ENCODE results near the gene PDZD2. TPM values are rescaled to one million over a fixed set of nuclear protein-coding genes. Genes with fewer than 3 reads are reported as not detected.

Gene PDZD2
- total RNA-seq, 2 donors from 2014 or later: 4.5 to 15.7 TPM

DNA sequence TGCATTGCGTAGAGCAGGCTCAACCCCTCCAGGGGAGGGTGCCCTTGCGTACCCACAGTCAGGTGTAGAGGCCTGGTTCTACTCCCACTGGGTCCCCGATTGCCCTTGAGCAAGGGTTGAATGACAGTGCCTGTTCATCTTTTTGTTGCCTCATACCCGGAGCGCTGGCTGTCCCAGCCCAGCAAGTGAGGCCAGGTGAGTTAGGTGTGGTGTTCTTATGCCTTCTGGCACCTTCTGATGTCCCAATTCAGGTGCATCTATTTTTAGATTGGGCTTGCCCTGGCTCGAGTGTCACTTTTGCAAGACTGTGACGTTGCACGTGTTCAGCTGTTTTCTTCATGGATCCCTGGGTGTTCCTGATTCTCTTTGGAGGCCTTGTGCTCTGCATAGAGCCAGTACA is 277.4 kb downstream of the PDZD2 start:
- H3K36me3 ChIP-seq: no peaks in the 10 kb centered on the region
- no peaks in the 10 kb centered on the region for H3K27me3 ChIP-seq (replicated peaks; ENCODE audit: insufficient read depth)
- H3K9me3 ChIP-seq: no peaks in the 10 kb centered on the region
- DNase-seq (ENCODE audit: low spot score): no peak
- H3K4me1 ChIP-seq (ENCODE audit: control insufficient read depth in 1 of 2, low read depth in 2 of 2): no peaks in the 10 kb centered on the region
- no peak overlapping the region for H3K27ac ChIP-seq
- TF ChIP-seq, protein P1, sequence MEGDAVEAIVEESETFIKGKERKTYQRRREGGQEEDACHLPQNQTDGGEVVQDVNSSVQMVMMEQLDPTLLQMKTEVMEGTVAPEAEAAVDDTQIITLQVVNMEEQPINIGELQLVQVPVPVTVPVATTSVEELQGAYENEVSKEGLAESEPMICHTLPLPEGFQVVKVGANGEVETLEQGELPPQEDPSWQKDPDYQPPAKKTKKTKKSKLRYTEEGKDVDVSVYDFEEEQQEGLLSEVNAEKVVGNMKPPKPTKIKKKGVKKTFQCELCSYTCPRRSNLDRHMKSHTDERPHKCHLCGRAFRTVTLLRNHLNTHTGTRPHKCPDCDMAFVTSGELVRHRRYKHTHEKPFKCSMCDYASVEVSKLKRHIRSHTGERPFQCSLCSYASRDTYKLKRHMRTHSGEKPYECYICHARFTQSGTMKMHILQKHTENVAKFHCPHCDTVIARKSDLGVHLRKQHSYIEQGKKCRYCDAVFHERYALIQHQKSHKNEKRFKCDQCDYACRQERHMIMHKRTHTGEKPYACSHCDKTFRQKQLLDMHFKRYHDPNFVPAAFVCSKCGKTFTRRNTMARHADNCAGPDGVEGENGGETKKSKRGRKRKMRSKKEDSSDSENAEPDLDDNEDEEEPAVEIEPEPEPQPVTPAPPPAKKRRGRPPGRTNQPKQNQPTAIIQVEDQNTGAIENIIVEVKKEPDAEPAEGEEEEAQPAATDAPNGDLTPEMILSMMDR (IDR thresholded peaks at IDR 0.05): no peak
- ATAC-seq (ENCODE audit: insufficient number of reproducible peaks, low FRiP score, low read depth): no peak
- H3K4me3 ChIP-seq: no peak overlapping the region

DNA sequence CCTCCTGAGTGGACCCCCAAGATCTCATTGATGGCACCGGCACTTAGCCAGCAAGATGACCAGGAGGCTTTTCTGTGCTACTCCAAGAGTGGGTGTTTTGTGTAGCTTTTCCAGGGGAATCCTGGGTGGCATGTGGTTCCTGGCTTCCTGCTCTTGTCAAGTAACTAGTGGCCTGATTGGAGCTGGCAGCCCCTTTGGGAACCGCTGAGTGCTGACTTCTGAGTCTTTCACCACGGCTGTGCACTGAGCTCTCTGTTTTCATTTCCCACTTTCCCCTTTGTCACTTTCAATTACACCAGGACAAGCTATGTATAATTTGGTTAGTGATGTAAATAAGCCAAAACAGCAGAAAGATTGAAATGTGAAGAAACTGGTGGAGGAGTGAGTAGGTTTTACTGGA is 279.8 kb downstream of the PDZD2 start:
- no peak overlapping the region for H3K27ac ChIP-seq
- ATAC-seq (ENCODE audit: insufficient number of reproducible peaks, low FRiP score, low read depth): no peak
- no peaks in the 10 kb centered on the region for H3K4me1 ChIP-seq (ENCODE audit: control insufficient read depth in 1 of 2, low read depth in 2 of 2)
- no peaks in the 10 kb centered on the region for H3K9me3 ChIP-seq
- TF ChIP-seq, protein P1 (IDR thresholded peaks at IDR 0.05): no peak
- H3K36me3 ChIP-seq: no peaks in the 10 kb centered on the region
- H3K4me3 ChIP-seq: no peak overlapping the region
- no peak for DNase-seq (ENCODE audit: low spot score)
- H3K27me3 ChIP-seq (replicated peaks; ENCODE audit: insufficient read depth): no peaks in the 10 kb centered on the region

DNA sequence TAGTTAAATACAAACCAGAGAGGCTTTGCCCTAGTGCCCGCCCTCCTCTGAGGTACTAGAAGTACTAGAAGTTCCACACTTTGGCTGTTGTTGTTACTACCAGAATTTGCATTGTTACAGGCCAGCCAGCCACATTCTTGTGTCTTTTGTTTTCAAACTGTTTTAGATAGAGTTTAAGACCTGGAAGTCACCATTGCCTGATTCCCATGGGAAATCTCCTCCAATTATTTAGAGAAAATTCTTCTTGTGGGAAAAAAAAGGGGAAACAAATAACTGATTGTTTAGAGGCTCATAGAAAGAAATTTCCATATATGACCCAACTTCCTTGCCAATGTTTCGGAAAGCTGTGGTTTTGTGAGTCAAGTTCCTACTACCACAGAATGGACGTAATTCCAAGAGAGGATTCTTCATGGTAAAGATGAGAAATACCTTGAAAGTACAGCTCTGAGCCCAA is 282.9 kb downstream of the PDZD2 start:
- ATAC-seq (ENCODE audit: insufficient number of reproducible peaks, low FRiP score, low read depth) (no peak), DNase-seq (ENCODE audit: low spot score) (no peak)
- TF ChIP-seq, protein P1 (IDR thresholded peaks at IDR 0.05): no peak
- Histone ChIP-seq H3K4me1 (ENCODE audit: control insufficient read depth in 1 of 2, low read depth in 2 of 2) (no peaks in the 10 kb centered on the region), H3K9me3 (no peaks in the 10 kb centered on the region), H3K27me3 (replicated peaks; ENCODE audit: insufficient read depth) (no peaks in the 10 kb centered on the region), H3K36me3 (no peaks in the 10 kb centered on the region), H3K27ac (no peak overlapping the region), H3K4me3 (no peak overlapping the region)

DNA sequence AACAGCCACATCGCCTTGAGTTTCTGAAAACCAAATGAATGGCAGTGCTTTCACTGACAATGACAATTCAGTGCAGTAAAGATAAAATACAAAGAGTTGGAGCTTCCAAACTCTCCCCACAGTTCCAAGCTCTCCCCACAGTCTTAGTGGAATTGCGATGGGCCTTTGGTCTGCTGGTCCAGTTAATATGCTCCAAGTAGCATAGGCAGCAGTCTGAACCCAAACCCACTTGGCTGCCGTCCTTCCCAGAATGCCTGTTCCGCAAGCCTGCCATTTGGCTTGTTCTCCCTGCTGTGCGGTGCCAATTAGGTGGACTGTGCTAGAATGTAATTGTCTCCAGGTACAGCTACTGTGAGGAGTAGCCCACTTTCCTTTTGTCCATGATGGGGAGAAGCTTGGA is 285.1 kb downstream of the PDZD2 start:
- ATAC-seq (ENCODE audit: insufficient number of reproducible peaks, low FRiP score, low read depth) (no peak), DNase-seq (ENCODE audit: low spot score) (no peak)
- no peaks in the 10 kb centered on the region for H3K27me3 ChIP-seq (replicated peaks; ENCODE audit: insufficient read depth)
- no peaks in the 10 kb centered on the region for H3K9me3 ChIP-seq
- H3K36me3 ChIP-seq: no peaks in the 10 kb centered on the region
- TF ChIP-seq, protein P1 (IDR thresholded peaks at IDR 0.05): no peak
- H3K4me3 ChIP-seq: no peak overlapping the region
- no peaks in the 10 kb centered on the region for H3K4me1 ChIP-seq (ENCODE audit: control insufficient read depth in 1 of 2, low read depth in 2 of 2)
- H3K27ac ChIP-seq: no peak overlapping the region

DNA sequence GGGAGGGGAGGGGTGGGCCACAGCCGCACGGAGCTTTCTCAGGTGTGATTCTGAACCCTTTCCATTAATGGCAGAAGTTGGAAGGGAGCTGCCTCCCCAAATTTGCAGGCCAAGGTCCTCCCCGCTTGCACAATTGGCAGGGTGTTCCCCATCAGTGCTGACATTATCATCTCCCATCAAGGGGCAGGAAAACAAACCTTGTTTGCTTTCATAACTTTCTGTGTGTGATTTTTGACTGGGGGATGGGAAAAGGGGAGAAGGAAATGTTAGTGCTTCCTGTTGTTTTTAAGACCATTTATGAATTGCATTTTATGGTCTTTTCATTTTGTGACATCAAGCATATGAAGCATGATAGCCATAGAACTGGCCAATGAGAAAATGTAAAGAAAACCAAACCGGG is 292.9 kb downstream of the PDZD2 start:
- DNase-seq (ENCODE audit: low spot score) (no peak), ATAC-seq (ENCODE audit: insufficient number of reproducible peaks, low FRiP score, low read depth) (no peak)
- no peaks in the 10 kb centered on the region for H3K4me1 ChIP-seq (ENCODE audit: control insufficient read depth in 1 of 2, low read depth in 2 of 2)
- H3K27me3 ChIP-seq (replicated peaks; ENCODE audit: insufficient read depth): no peaks in the 10 kb centered on the region
- H3K27ac ChIP-seq: no peak overlapping the region
- no peak overlapping the region for H3K4me3 ChIP-seq
- no peaks in the 10 kb centered on the region for H3K36me3 ChIP-seq
- TF ChIP-seq, protein P1 (IDR thresholded peaks at IDR 0.05): no peak
- H3K9me3 ChIP-seq: no peaks in the 10 kb centered on the region
